GM21360 (cell line): ENCODE data around the gene FAF1.

Experiments used
- ATAC-seq: cut with Tn5 transposase; IDR thresholded peaks from one replicate; pipeline ENCODE4 v1.9.1; 2021; ENCODE audit warnings: mild to moderate bottlenecking, moderate library complexity; ENCODE audit not compliant: unreplicated experiment

The FAF1 gene

DNA sequence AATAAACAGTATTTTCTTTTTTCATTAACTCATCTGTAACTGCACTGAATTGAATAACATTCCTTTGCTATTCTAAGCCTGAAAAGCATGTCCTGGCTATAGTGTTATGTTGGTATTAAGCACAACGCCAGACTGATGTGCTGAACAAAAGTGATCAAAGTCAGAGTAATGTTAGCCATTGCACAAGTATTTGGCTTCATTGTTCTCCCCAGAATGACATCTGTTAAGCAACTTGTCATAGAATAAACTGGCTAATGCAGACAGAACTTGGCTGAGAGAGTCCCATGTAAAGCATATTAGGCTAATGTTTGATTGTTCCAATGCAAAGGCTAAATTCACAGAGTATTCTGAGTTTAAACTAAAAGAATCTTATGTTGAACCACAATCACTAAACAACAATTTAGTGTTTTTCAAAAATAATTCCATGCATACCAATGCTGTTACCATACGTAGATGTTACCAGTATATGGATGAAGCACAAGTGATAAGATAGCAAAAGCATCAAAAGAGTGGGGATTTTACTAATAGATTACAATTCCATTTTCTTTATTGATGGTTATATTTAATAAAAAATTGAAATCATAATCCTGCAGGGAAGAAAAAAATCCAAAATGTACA, 301.5 kb downstream of the FAF1 start:
- no peak for ATAC-seq

DNA sequence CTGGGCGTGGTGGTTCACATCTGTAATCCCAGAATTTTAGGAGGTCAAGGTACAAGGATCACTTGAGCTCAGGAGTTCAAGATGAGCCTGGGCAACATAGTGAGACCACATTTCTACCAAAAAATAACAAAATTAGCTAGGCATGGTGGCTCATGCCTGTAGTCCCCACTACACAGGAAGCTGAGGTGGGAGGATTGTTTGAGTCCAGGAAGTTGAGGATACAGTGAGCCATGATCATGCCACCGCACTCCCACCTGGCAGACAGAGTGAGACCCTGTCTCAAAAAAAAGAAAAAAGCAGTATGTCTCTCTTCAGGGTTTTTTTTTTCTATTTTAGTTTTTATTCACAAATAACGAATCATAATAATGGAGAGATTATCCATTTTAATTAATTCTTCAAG, 303.1 kb downstream of the FAF1 start:
- ATAC-seq: no peak

DNA sequence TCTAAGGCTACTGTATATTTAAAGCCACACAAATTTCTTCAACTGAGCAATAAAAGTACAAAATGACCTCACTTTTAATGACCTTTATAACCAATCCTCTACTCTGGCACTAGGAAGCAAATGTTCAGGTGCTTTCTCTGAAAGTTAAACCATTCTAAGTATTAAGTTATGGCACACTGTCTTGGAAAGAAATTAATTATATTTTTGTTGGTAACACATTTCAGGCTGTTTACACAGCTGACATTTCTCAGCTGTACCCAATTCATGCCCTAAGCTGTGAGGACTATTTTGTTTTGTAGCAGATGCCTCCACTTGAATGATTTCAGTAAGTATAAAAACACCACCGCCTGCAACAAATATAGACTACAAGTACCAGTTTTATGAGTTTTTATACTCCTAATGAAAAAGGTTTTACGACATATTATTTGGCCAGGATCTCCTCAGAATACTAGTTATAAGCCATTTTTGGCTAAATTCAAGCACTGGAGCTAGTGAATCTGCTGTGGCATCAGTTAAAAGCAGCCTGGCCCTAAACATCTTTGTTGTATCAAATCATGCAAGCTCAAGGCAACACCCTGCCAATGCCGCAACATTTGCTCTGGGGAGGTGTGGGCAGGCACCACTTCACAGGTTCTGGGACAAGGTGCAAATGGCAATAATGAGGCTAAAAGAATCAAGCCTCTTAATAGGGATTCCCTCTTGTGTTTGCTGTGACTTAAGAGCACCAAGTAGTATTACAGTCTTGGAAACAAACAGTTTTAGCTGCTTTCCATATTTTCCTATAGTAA, 308.4 kb downstream of the FAF1 start:
- ATAC-seq: no peak

DNA sequence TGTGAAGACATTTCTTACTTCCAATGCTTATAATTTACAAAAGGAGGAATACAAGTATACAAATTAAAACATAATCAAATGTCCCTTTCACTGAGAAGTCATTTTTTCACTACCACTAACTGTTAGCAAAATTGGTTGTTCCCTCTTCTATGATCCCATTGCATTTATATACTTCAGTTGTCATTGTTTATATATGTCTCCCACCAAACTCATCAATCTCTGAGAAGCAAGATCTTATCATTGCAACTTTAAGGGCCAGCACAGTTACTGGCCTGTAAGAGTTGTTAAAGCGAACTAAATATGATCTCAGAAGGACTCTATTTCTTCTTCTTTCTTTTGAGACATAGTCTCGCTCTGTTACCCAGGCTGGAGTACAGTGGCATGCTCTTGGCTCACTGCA, 313.5 kb downstream of the FAF1 start:
- no peak for ATAC-seq

DNA sequence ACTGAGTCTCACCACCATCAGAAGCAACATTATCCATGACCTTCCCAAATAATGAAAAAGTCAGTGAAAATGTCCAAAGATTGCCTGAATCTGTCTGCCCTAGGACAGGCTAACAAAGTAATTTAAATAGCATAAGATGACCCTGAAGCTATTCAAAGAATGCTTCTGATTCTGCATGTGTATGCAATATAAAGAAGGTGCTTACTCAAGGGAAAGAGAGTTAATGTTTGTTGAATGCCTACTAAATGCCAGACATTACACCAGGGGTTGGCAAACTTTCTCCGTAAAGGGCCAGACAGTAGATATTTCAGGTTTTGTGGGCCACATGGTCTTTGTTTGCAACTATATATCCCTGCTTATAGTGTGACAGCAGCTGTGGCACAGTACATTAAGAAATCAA, 314.9 kb downstream of the FAF1 start:
- no peak for ATAC-seq

DNA sequence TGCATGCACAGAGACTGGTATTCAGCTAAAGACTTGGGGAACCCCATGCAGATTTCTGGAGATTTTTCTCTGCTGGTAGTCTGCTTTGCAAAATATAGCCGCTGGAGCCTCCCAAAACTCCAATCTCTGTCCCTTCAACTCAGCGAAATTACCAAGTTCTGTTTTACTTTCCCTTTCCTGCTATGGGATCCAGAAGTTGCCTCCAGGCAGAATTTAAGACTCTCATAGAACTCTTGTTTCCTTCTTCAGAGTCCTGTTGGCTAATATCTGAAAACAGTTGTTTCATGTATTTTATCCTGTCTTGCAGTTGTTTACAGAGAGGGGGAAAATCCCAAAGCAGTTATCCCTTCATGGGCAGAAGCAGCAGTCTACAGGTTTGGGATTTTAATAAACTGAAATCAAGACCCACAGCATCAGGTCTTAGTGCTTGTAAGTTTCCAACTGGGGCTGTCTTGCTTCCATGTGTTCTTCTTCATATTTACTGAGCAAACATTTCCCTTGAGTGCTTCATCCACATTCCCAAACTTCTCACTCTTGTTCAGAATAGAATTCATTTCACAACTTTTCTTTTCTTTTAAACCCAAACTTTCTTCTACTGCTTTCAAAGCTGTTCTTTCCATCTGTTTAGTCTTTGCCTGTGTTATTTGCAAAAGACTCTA, 315.5 kb downstream of the FAF1 start:
- ATAC-seq: no peak

DNA sequence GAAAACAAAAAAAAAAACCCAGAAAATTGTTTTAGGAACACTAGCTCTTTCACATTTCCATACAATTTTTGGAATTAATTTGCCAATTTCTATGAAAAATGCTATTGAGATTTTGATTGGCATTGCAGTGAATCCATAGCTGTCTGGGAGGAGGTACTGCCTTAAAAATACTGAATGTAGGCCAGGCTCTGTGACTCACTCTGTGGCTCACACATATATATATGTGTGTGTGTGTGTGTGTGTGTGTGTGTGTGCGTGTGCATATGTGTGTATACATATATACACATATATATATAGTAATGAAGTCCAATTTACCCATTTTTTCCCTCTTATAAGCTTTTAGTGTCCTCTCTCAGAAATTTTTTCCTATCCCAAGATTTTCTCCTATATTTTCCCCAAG, 322.6 kb downstream of the FAF1 start:
- no peak for ATAC-seq

DNA sequence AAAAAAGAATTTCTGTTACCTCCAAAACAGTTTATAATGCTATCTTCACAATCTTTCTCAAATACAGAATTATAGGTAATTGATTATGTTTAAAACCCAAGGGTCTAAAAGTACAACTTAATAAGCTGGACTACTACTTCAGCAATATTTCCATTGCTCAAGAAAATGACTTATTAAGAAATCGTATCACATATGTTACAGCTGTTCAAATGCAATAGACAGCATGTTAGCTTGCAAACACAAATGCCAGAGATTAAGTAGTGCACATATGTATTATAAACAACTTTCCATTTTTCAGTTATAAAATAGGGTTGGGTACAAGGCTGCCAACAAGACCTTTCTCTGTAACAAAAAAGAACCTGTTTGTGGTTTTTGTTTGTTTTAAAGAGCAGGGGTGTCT, 325.8 kb downstream of the FAF1 start:
- no peak for ATAC-seq

DNA sequence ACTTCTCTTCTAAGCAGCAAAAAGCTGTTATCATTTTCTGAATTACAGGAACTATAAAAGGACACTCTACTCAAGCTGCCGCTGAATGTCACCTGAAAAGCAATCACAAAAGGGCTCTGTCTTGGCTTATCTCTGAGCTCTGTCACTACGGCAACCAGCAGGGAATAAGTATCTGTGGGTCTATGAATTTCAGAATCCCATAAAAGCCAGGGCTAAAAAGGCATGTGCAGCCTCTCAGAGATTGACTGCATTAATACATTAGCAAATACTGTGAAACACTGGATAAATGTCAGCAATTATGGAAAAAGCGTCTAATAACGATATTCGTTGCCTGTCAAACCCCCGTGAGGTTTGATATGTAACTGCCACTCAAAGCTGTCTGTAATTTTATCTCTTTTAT, 326.6 kb downstream of the FAF1 start:
- ATAC-seq: no peak

DNA sequence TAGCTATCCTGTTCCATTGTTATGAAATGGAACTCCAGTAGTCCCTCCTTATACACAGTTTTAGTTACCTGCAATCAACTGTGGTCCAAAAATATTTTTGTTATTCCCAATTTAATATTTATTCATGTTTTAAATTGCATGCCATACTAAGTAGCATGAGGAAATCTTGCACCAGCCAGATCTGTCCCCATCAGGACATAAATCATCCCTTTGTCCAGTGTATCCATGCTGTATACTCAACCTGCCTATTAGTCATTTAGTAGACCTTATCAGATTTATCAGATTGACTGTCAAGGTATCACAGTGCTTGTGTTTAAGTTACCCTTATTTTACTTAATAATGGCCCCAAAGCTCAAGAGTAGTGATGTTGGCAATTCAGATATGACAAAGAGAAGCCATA, 328.9 kb downstream of the FAF1 start:
- no peak for ATAC-seq

DNA sequence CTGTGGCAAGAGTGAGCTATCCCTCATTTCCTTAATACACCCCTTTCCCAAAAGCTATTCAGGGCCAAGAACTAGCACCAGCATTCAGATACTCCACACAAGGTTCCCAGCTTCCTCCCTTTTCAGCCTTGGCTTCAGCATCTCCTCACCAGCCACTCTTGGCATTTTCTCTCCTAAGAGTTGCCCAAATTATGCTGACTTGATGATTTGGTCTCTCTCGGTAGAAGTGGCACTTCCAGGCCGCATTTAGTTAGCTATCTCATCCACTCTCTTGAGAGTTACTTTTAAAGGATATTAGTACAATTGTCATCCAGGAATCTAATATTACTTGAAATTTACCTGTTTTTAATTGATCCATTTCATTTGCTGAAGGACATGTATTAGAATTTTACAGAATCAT, 337.8 kb downstream of the FAF1 start:
- ATAC-seq: no peak

DNA sequence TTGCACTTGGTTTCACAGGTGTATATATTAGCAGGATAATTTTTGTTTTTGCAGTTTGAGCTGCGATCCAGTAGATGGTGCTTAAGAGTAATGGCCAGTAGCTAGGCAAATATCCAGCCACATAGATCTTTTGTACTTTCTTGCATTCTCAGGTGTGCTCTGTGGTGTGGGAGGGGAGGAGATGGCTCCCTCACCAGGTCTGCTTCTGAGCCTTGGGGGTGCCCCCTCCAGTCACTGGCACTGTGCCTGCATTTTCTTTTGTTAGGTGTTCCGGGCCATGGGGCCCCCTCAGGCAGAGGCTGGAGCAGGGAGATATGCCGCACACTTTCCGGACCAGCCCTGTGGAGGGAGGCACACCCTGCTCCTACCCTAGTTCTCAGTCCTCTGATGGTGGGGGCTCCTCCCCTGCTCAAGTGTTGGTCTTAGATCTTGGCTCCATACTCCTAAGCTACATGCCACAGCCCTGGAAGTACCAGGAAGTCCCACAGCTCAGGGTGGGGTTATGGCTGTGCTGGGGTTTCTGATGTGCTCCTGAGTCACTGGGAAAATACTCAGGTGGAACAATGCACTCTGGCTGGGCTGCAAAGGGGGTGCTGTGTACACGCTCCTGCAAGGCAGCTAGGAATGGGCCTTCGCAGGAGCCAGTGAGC, 339.3 kb downstream of the FAF1 start:
- ATAC-seq: no peak

DNA sequence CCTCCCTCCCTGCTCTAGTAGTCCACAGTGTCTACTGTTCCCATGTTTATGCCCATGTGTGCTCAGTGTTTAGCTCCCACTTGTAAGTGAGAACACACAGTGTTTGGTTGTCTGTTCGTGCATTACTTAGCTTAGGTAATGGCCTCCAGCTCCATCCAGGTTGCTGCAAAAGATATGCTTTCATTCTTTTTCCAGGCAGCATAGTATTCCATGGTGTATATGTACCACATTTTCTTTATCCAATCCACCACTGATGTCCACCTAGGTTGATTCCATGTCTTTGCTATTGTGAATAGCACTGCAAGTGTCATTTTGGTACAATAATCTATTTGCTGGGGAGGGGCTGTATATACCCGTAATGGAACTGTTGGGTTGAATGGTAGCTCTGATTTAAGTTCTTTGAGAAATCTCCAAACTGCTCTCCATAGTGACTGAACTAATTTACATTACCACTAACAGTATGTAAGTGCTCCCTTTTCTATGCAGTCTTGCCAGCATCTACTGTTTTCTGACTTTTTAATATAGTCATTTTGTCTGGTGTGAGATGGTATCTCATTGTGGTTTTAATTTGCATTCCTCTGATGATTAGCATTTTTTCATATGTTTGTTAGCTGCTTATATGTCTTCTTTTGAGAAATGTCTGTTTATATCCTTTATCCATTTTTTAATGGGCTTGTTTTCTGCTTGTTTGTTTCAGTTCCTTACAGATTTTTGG, 344.9 kb downstream of the FAF1 start:
- no peak for ATAC-seq

DNA sequence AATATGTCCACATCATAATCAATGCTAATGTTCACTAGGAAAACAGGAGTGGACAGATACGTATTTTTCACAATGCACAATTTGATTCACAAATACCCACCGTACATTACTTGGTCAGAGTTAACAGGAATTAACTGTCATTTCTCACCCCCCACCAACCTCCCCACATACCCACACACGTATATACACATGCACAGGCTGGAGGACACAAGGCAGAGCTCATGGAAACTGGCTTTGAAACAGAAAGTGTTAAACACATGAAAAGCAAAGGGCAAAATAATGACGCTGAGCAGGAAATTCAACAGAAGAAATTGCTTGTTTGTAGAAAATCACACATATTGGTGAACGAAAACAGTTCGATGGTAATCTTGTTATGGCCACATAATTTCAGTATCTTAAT, 348.4 kb downstream of the FAF1 start:
- ATAC-seq: no peak

DNA sequence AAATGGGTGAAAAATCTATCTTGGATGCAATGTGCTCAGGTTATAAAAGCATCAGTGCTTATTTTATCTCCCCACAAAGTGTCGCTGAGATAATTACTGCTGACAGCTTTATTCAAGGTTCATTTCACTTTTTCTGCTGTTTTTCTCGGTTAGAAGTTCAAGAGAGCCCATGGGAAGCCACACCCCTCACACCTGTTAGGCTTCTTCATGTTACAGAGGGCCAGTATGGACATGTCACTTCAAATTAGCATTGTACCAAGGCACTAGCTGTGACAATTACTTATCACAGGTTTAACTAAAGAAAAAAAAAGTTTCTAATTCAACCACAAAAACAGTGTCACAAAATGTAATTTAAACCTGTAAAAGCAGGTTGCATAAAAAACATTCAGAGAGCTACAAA, 349.5 kb downstream of the FAF1 start:
- ATAC-seq: no peak

DNA sequence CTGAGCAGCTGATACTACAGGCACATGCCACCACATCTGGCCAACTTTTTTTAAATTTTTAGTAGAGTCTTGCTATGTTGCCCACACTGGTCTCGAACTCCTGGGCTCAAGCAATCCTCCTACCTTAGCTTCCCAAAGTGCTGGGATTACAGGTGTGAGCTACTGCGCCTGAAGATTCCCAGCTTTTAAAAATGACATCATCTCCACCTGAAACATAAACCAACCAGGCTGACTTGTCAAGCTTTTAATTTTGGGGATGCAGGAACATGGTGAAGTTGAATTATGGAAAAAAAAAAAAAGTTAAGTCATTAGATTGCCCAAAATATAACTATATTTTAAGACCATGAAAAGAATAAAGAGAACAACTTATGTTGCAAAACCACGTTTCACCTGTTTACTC, 350.6 kb downstream of the FAF1 start:
- ATAC-seq: no peak

DNA sequence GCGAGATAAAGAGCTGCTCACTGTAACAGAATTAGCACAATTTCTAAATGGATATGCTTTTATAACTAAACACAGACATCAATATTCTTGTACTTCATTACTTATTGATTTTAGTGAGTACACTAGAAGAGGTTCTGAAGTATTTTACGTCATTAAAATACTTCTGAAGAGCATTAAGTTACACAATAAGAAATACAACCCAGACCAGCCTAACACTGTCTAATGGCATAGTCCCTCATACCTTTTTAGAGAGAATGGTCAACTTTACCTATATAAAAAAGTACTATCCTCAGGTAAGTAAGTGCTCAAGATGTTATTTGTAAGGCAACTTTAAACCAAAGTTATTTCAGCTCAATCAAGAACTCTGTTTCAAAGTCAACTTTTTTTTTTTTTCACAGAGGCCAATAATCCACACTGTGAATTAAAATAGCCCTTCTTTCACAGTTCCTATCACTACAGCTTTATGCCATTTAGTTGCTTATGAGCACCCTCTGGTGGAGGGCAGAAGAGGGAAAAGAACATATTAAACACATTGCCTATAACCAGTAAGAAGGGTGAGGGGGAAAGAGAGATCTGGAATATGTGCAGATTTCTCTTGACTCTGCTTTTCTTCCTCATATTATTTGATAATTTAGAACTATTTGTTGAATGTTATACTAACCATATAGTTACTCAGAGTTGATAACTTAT, 354.7 kb downstream of the FAF1 start:
- no peak for ATAC-seq

DNA sequence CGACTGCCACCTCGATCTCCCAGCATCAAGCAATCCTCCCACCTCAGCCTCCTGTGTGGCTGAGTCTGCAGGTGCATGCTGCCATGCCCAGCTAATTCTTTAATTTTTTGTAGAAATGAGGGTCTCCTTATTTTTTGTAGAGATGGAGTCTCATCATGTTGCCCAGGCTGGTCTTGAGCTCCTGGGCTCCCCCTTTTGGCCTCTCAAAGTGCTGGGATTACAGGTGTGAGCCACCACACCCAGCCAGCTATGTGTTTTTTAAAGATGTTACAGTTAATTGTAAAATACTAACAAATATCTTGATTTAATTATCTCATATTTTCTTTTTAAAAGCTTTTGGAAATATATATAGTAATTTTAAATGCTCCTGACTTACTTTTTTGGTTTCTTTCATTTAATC, 355.5 kb downstream of the FAF1 start:
- no peak for ATAC-seq

DNA sequence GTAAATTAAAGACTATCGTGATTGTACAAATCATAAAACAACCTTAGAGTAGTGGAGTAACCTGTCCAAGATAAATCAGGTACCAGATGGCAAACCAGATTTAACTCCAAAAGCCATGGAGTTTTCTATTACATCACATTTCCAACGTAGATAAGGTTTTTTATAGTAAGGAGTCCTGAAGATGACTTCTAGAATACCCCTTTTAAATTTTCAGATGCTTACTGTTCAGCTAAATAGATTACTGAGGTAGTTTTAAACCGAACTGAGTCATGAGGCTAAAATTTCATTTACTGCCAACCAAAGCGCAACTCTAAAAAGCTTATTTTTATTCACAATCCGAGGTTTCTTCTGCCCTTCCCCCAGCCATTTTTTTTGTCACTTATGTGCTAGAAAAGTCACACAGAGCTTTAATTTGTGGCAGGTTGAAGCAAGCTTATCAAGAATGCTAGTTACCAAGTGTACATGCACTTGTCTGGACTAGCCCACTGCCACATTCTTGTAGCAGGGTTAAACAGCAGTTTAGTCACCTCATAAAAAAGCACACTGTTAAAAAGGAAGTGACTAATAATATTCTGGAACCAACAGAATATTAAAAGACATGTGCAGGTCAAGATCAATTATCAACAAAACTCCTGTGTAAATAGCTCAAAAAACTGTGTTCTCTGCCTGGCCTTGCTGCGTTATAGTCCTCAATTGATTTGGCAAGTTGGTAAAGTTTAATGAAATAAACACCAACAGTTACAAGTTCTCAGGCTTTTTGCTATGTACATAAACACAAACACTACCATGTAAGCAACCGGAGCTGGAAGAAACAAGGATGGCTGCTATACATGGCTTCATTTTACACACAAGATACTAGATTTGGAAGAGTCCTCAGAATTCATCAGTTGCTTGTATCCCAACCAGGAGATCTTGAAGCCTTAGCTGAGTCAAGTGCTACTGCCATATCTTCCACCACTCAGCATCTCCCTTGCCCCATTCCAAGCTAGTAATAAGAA, 356.5 kb downstream of the FAF1 start:
- no peak for ATAC-seq
